ENCODE measurements around the gene PRMT7.

DNA sequence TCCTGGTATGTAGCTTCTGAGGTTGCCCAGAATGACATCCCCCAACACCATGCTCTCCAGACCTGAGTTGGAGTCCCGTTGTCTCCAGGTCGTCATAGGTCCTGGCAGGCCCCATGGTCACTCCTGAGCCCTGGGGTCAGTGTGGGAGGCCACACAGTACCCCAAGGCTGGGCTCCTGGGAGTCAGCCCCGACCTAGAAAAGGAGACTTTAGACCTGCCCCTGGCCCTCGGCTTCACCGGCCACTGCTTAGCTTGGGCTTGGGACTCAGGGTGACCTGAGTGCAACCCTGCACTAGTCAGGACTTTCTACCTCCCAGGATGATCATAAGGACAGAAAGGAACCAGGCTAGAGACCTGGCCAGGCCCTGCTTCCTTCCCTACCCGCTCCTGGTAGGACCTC, 65.8 kb downstream of the PRMT7 start:
- TF ChIP-seq, protein P1, sequence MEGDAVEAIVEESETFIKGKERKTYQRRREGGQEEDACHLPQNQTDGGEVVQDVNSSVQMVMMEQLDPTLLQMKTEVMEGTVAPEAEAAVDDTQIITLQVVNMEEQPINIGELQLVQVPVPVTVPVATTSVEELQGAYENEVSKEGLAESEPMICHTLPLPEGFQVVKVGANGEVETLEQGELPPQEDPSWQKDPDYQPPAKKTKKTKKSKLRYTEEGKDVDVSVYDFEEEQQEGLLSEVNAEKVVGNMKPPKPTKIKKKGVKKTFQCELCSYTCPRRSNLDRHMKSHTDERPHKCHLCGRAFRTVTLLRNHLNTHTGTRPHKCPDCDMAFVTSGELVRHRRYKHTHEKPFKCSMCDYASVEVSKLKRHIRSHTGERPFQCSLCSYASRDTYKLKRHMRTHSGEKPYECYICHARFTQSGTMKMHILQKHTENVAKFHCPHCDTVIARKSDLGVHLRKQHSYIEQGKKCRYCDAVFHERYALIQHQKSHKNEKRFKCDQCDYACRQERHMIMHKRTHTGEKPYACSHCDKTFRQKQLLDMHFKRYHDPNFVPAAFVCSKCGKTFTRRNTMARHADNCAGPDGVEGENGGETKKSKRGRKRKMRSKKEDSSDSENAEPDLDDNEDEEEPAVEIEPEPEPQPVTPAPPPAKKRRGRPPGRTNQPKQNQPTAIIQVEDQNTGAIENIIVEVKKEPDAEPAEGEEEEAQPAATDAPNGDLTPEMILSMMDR (IDR thresholded peaks at IDR 0.05; ENCODE audit: control extremely low read depth in 1 of 3, insufficient read depth in 1 of 3, low read depth in 1 of 3, low read length in 3 of 3): no peak
- TF ChIP-seq KDM5A (IDR thresholded peaks at IDR 0.05; ENCODE audit: low read length): no peak
